Measurements from ENCODE around the gene IL3.

Gene IL3

GRCh38 chr5:132073231-132074013, 13.0 kb downstream of the IL3 start, which contains the start of gene CSF2:
Gene CSF2, plus strand, starts transcription at chr5:132073789. Its CDS starts 35 bp downstream, at chr5:132073824.
- DNase-seq = no peak

- no peak for DNase-seq
Observed at GRCh38 chr5:132074091-132074771, 13.8 kb downstream of the IL3 start.

GRCh38 chr5:132074772-132075718, 14.6 kb downstream of the IL3 start:
- no peak for DNase-seq

GRCh38 chr5:132075719-132076077, 15.2 kb downstream of the IL3 start:
- no peak for DNase-seq

DNA sequence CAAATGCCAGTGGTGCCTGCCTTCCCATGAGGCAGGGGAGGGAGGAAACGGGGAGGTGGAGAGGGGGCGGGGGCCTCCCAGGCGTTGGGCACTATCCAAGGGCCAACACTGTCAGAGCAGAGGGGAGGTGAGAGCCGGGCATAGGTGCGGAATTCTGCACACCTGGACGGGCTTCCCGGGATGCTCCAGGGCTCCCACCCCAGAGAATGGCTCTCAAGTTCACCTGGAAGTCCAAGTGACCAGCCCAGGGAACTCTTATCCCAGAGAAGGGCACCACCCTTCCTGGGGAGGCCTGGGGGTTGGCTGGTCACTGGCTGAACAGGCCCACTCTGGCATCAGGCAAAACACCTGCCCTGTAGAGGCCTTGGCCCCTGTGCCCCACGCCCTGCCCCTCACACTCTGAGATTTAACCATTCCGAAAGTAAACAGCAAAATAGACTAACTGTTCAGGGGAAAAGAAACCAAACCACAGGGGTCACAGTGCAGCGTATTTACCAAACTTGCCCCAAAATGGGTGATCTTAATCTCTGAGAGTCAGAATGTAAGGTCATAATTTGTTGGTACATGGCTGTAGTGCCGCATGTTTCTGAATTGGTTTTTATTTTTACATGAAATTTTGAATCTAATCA, 15.9 kb downstream of the IL3 start:
- DNase-seq = no peak

- no peak for DNase-seq
Observed at GRCh38 chr5:132076983-132077382, 16.5 kb downstream of the IL3 start.

DNA sequence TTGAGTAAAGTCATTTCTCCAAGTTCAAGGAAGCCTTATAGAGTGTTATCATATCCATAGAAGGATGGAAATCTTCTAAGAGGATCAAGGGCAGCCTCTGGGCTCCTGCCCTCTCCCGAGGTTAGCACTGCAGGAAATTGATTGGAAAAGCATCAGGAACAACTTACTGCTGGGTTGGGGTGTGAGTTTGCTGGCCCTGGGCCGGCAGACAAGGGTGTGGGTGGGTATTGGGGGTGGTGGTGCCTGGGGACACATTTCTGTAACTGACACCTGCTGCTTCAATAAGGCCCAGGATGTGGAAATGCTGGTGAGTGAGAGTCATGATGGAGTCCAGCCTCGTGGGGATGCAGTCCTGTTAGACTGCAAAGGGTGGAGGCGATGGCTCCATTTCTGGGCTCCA, 18.6 kb downstream of the IL3 start:
- no peak for DNase-seq

DNA sequence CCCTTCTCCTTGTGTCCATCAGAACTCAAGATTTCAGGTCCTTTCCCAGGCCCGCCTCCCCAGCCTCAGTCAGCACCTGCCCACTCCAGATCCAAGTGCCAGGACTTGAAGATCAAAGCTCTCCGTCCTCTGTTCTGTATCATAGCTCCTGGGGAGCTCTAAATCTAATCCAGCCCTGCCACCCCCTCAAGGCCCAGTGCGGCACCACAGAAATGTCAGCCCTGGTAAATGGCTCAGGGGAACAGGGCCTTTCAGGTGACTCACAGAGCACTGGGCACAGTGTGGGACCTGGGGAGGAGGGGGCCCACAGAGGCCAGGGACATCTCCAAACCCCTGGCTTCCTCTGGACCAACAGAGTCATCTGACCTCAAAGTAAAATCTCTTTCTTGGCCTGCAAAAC, 19.2 kb downstream of the IL3 start:
- no peak for DNase-seq

GRCh38 chr5:132080595-132080994, 20.1 kb downstream of the IL3 start:
- DNase-seq = no peak

- DNase-seq = no peak
Observed at GRCh38 chr5:132081458-132081857, 21.0 kb downstream of the IL3 start.

DNA sequence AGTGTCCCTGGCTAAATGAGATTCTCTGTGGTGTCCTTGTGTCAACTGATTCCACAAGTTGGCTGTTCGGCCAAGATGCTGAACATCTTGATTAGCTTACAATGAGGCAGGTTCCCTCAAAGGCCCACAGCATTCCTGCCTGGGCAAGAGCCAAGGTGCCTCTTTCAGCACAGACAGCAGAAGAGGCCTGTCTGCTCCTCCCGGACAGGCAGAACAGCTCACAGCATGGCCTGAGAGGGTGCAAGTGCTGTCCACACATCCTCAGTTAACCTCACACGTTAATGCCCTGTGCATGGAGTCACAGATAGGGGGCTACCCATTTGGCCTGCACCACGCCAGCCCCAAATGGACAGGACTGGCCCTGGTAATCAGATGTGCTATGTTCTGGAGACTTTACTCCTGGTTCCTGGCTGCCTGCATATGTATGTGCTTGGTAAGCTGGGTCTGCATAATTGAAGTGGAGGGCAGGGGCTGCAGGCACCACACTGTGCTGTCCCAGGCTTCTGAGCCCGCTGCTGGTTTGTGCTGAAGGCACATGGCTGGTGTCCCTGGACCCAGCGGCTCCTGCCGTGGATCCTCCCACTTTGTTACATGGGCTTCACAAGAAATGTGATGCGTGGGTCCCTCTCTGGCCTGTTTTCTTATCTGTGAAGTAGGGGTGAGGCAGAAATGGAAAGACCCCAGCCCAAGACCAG, 22.0 kb downstream of the IL3 start:
- DNase-seq = no peak

DNA sequence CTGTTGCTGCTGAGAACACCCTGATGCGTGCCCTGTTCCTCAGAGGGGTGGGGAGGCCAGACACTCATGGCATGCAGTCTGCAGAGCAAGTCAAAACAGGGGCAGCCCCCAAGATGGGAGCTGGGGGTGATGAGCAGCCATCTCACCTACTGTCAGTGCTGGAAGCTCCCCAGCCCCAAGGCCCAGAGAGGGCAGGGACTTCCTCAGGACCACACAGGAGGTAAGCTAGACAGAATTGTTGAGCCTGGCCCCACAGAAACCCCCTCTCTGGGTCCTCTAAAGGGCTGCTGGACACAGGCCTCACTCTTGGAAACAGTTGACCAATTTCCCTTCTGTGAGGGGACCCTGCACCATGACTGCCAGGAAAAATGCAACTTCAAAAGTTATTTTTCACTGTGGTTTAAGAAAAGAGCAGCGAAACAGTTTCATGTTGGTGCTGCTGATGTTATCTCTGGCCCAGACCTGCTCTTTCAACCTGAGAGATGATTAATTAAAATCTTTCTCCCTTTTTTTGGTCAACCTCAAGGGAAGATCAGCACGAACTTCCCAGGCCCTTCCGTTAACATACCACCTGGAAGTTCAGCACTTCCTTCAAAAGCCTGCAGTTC, 22.7 kb downstream of the IL3 start:
- no peak for DNase-seq

DNA sequence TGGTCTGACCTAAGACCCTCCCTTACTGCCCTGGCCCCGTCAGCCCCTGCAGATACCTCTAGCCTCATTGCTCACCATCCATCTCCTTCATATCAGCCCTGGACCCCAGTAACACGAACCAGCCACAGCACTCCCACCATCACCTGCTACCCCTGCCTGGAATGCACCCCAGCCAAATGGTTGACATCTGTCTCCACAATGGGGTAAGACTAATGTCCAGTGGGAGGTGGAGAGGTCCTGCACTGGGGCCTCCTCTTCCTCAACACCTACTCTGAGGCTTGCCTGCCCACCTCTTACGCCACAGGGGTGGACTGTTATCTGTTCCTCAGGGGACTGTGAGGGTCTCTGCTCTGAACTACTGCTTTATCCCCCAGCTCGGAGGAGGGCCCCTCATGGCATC, 25.2 kb downstream of the IL3 start:
- DNase-seq = no peak

GRCh38 chr5:132086277-132086794, 25.9 kb downstream of the IL3 start:
- no peak for DNase-seq

DNA sequence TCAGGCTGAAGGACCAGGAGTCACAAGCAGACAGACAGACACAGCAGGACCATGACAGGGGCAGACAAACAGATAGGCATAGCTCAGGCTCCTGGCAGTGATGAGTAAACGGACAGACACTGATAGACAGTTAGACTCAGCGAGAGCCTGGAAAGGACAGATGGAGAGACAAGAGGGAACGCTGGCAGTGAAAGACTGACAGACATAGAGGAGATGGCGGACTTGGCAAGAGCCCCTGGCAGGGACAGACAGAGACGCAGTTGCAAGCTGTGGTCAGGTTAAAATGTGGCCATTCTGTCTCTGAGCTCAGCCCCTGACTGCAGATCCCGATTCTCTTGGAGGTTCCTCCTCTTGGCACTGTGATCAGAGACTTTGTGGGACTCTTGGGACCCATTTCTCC, 26.7 kb downstream of the IL3 start:
- no peak for DNase-seq

DNA sequence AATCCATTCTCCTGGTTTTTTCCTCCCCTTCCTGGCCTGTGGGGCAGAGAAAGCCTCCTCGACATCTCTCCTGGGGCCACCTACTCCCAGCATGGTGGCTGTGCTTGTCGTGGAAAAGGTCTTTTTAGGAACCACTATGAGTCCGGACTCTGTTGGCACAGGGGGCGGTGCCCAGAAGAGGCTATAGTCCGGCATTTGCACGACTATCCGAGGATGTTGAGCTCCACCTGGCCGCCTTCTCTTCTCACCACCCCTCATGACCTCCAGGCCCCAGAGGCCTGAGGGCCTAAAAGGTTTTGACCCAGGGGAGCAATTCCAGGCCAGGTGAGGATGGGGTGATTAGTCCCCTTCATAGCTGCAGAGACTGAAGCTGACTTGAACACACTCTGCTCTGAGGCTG, 27.2 kb downstream of the IL3 start:
- DNase-seq = no peak

GRCh38 chr5:132089363-132089762, 28.9 kb downstream of the IL3 start:
- DNase-seq = no peak

DNA sequence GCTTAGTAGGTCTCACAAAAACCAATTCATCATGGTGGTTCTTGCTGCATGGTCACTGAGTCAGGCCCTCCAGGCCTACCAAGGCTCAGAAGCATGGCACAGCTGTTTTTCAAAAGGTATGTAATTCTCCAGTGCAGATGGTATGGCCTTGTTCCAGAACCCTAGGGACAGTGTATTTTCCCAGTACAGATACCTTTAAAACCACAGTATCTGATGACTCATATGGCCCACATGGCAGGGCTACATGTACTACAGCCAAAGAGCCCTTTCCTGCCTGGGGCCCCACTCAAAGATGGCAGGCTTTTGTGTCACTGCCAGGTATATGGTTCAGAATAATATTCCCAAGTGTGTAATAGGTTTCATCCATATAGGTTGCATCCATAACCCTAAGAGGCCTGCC, 29.7 kb downstream of the IL3 start:
- no peak for DNase-seq

GRCh38 chr5:132093271-132093670, 32.8 kb downstream of the IL3 start:
- no peak for DNase-seq

- DNase-seq = no peak
Observed at GRCh38 chr5:132094393-132095076, 34.1 kb downstream of the IL3 start.

DNA sequence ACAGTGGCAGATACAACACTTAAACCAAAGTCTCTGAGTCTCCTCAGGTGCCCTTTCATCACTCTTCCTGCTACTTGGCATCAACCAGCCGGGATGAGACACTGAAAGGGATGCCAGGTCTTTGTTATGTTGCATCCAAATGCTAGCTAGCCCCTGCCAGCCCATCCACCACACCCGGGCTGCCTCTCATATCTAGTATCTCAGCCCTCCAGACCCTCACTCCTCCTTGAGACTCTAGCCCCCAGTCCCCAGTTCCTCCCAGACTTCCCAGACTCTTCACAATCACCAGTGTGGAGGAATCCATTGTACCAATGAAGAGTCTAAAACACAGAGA, 34.6 kb downstream of the IL3 start:
- DNase-seq = no peak
